Adipocyte (in vitro differentiated cells): ENCODE measurements around the gene ACTN4.

Source experiments
- DNase-seq: peaks from one replicate; pipeline ENCODE4 v3.0.0-alpha.2; 2015; ENCODE audit warnings: low read depth
- H3K27me3 ChIP-seq: replicated peaks from 2 replicates; pipeline ENCODE4 v1.7.0; 2013; ENCODE audit warnings: mild to moderate bottlenecking, low read length, moderate library complexity; ENCODE audit not compliant: control insufficient read depth, insufficient read depth
- H3K36me3 ChIP-seq: 2 replicates; pipeline ENCODE4 v1.7.0; 2013; ENCODE audit warnings: low read length, mild to moderate bottlenecking, moderate library complexity; ENCODE audit not compliant: control insufficient read depth, insufficient read depth, severe bottlenecking
- H3K4me1 ChIP-seq: 2 replicates; pipeline ENCODE4 v1.7.0; 2013; ENCODE audit warnings: mild to moderate bottlenecking, low read length, moderate library complexity; ENCODE audit not compliant: control insufficient read depth, insufficient read depth
- H3K4me3 ChIP-seq: 2 replicates; pipeline ENCODE4 v1.7.0; 2013; ENCODE audit warnings: mild to moderate bottlenecking, low read length, moderate library complexity
- H3K9ac ChIP-seq: 2 replicates; pipeline ENCODE4 v1.7.0; 2013; ENCODE audit warnings: mild to moderate bottlenecking, low read length, moderate library complexity
- H3K9me3 ChIP-seq: 2 replicates; pipeline ENCODE4 v1.7.0; 2013; ENCODE audit warnings: mild to moderate bottlenecking, low read length, moderate library complexity; ENCODE audit not compliant: control insufficient read depth

The ACTN4 gene

DNA sequence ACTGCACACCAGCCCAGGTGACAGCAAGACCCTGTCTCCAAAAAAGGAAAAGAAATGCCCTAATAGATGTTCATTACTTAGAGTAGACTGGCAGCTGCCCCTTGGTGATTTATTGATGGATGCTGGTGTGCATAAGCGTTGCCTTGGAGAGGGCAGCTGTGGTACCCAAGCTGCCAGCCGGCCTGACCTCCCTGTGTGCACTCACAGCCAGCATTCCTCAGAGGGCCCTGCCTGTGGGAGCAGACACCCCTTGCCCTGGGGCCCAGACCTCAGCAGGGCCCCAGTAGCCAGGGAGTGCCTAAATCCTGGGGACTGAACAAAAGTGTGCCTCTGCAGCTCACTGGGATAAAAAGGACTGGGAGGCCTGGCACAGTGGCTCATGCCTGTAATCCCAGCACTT, 7.8 kb upstream of the ACTN4 start:
- H3K9me3 ChIP-seq, result no peaks in the 10 kb centered on the region
- no peaks in the 10 kb centered on the region for H3K27me3 ChIP-seq
- no peak overlapping the region for H3K4me3 ChIP-seq
- no peak for DNase-seq
- no peaks in the 10 kb centered on the region for H3K4me1 ChIP-seq
- peaks cover 18% of the 10 kb centered on the region for H3K36me3 ChIP-seq
- H3K9ac ChIP-seq, result no peak overlapping the region

DNA sequence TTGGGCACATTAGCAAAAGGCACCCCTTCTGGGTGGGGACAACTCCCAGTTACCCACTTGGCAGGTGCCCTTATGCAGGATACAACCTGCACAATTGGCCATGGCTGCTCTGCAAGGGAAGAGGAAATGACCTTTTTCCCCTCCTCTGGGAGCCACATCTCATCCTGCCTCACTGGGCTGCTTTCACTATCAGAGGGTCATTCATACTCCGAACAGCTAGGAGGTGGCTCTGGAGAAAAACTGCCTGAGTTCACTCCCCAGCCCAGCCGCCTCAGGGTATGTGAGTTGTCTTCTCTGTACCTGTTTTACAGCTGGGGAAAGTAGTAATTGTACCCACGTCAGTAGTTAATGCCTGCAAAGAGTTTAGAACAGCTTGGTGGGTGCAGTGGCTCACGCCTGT, 7.1 kb upstream of the ACTN4 start:
- H3K36me3 ChIP-seq, result peaks cover 14% of the 10 kb centered on the region
- no peaks in the 10 kb centered on the region for H3K27me3 ChIP-seq
- H3K4me3 ChIP-seq, result no peak overlapping the region
- no peak overlapping the region for H3K9ac ChIP-seq
- no peaks in the 10 kb centered on the region for H3K9me3 ChIP-seq
- no peaks in the 10 kb centered on the region for H3K4me1 ChIP-seq
- DNase-seq, result no peak

DNA sequence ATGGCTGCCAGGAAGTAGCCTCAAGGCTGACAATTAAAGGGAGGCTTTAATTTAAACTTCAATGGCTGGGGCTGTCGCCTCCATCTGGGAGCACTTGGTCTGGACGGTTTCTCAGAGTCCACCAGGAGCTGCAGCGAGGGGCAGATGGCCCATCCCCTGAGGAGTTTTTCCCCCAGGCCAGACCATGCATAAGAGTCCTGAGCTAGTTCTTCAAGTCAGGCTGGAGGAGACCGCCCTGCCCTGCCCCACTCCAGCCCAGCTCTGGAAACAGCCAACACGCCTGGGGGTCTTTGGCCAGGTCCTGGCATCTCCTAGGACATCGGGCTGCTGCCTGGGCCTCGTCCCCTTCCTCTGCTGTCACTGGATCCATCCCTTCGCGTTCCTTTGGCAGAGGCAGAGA, 5.3 kb upstream of the ACTN4 start:
- DNase-seq, result no peak
- Histone ChIP-seq H3K36me3 (no peaks in the 10 kb centered on the region), H3K4me1 (no peaks in the 10 kb centered on the region), H3K4me3 (no peak overlapping the region), H3K27me3 (no peaks in the 10 kb centered on the region), H3K9me3 (no peaks in the 10 kb centered on the region), H3K9ac (no peak overlapping the region)

DNA sequence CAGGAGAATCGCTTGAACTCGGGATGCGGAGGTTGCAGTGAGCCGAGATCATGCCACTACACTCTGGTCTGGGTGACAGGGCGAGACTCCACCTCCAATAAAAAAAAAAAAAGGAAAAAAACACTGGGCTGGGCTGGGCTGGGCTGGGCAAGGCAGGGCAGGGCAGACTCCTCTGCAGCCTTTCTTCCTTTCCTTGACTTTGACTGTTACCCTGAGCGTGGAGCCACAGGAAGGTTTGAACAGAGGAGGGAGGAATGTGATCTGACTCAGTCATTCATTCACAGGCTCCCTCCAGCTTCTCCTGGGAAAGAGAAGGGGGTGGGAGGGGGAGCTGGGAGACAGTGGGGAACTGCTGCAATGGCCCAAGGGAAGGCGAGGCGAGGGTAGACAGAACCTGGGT, 2.7 kb upstream of the ACTN4 start:
- Histone ChIP-seq H3K36me3 (no peaks in the 10 kb centered on the region), H3K4me3 (no peak overlapping the region), H3K27me3 (no peaks in the 10 kb centered on the region), H3K9ac (no peak overlapping the region), H3K9me3 (no peaks in the 10 kb centered on the region), H3K4me1 (peaks cover 3% of the 10 kb centered on the region)
- no peak for DNase-seq

DNA sequence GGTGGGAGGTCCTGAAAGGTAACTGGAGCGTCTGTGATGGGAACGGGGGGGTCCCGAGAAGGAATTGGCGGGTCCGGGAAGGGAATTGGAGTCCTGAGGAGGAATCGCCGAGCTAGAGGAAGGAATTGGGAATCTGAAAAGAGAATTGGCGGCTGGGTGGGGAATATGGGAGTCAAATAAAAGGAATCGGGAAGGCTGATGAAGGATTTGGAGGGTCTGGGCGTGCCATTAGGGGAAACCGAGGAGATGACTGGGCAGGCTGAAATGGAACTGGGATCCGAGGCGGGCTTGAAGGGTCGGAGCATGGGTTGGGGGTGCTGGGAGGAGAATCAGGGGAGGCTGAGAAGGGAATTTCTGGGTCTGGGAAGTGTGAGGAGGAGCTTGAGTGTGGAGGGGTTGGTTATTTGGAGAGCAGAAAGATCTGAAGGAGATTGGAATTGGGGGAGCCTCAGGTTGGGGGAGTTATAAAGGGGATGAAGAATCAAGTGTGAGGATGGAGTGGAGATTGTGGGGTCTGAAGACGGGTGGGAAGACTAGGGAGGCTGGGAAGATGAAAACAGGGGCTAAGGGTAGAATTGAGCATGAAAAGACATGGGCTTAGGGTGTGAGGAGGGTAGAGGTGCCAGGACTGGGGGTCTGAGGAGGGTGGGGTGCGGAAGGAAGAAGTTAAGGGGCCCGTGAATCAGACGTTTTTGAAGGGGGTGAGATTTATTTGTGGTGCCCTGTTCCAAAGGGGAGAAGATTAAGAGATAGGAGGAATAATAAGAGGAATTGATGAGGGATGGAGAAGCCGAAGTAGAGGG, 718 bp downstream of the ACTN4 start:
- Histone ChIP-seq H3K4me1 (peaks cover 35% of the 10 kb centered on the region), H3K9ac (peak overlapping the region; percentile 100), H3K9me3 (no peaks in the 10 kb centered on the region), H3K36me3 (no peaks in the 10 kb centered on the region), H3K27me3 (no peaks in the 10 kb centered on the region), H3K4me3 (peak overlapping the region; percentile 100)
- DNase-seq, result peak; percentile 55

DNA sequence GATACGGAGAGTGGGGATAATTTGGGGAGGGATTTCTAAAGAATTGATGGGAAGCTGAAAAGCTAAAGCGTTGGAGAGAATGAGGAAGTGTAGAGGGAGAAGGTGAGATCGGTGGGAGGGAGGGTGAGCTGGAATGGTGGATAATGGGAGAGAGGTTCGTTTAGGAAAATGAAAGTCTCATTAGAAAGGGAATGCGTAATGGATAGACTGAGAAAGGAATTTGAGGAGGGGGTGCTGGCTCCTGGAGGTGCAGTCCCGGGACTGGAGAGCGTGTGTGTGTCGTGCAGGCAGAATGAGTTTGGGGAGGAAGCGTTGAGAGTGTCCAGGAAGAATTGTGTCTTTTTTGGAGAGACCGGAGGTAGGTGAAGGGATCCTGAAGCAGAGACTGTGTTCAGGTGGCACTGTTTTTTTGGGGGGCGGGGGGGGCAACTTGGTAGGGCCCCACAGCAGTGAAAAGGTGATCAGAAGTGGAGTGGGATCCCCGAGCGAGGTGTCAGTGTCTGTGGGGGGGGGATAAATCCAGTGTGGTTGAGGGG, 1.4 kb downstream of the ACTN4 start:
- H3K9me3 ChIP-seq, result no peaks in the 10 kb centered on the region
- peak; percentile 41 for DNase-seq
- peak overlapping the region; percentile 100 for H3K9ac ChIP-seq
- H3K27me3 ChIP-seq, result no peaks in the 10 kb centered on the region
- peaks cover 42% of the 10 kb centered on the region for H3K4me1 ChIP-seq
- no peaks in the 10 kb centered on the region for H3K36me3 ChIP-seq
- peak overlapping the region; percentile 100 for H3K4me3 ChIP-seq

DNA sequence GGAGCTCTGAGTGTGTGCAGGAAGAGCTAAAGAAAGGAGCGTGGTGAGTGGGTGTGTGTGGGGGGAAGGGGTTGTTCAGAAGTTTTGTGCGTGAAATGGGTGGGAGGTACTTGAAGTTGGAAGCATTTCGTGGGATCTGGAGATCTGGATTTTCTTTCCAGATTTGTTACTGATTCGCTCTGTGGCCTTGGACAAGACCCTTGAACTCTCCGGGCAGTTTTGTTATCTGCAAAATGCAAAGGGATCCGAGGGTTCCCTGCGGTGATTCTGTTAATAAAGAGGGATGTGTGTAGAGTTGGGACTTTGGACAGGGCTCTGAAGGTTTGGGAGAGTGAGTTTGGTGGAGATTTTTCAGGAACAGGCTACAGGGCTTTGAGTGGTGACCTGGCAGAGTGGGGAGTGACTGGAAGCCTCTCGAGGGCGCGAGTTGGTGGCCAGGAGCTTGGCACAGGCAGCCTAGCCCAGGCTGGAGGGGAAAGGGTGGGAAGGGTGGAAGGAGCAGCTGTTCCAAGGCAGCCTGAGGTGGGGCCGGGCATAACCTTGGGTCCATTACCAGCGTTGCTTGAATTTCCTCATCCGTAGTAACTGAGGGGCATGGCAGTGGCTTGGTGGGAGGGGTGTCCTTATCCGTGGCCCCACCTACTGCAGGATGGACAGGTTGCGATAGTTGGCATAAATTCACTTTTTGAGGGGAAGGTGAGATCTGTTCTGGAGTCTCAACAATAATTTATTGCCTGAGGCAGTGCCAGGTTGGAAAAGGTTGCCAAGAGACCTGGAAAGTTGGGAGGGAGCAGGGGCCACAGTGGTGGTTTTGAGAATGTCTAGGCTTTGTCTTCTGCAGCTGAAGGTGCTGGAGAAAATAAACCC, 2.1 kb downstream of the ACTN4 start:
- Histone ChIP-seq H3K27me3 (no peaks in the 10 kb centered on the region), H3K4me3 (peak overlapping the region; percentile 100), H3K4me1 (peaks cover 49% of the 10 kb centered on the region), H3K9ac (peak overlapping the region; percentile 100), H3K9me3 (no peaks in the 10 kb centered on the region), H3K36me3 (peaks cover 3% of the 10 kb centered on the region)
- peak; percentile 46 for DNase-seq

DNA sequence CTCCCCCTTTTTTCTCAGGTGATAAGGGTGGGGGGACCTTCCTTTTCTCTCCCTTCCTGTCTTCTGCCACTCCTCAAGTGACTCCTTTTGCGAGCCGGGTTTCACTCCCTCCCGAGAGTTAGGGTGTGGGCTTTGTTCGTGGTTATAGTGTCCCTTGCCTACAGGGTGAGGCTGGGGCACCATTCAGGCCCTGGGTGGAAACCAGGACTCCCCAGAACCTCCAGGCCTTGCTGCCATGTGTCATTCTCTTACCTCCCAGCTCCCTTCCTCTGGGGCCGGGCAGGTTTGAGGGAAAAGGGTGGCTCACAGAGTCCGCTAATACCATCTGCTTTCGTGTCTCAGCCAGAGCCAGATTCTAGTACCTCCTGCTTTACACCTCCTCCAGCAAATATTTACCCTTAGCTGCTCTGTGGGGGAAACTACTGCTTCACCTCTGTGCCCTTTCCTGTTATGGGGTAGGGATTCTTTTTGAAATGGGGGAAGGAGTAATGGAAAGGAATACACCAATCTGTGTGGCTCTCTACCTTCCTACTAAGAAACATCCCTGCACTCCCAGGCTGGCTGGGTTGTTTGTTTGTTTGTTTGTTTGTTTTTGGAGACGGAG, 2.8 kb downstream of the ACTN4 start:
- Histone ChIP-seq H3K9me3 (no peaks in the 10 kb centered on the region), H3K4me1 (peaks cover 56% of the 10 kb centered on the region), H3K4me3 (peak overlapping the region; percentile 100), H3K27me3 (no peaks in the 10 kb centered on the region), H3K36me3 (peaks cover 5% of the 10 kb centered on the region), H3K9ac (peak overlapping the region; percentile 100)
- peak; percentile 40 for DNase-seq

DNA sequence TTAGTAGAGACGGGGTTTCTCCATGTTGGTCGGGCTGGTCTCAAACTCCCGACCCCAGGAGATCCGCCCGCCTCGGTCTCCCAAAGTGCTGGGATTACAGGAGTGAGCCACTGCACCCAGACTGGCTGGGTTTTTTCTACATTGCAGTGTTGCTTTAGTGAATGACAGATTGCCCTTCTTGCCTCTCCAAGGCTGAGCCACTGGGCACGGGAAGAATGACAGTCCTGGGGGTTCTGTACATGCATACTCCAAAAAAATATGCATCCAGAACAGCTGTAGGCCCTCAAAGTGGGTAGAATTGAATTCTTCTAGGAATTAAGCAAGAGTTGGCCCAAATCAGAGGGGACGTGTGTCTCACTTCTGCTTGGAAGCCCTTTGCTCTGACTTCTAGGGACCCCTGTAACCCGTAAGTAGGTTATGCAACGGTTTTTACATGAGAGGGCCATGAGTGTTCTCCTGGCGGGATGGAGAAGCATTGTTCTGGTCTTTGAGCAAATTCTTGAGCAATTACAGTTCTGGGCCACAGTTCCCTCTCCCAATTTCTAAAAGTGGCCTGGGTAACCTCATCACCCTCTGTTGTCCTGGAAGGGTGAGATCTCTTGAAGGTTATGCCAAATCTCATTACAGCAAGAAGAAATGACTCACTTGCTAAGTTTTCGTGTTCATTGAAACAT, 3.6 kb downstream of the ACTN4 start:
- peaks cover 64% of the 10 kb centered on the region for H3K4me1 ChIP-seq
- H3K4me3 ChIP-seq, result peak overlapping the region; percentile 100
- H3K36me3 ChIP-seq, result peaks cover 5% of the 10 kb centered on the region
- no peaks in the 10 kb centered on the region for H3K27me3 ChIP-seq
- peak; percentile 73 for DNase-seq
- no peaks in the 10 kb centered on the region for H3K9me3 ChIP-seq
- H3K9ac ChIP-seq, result peak overlapping the region; percentile 100

DNA sequence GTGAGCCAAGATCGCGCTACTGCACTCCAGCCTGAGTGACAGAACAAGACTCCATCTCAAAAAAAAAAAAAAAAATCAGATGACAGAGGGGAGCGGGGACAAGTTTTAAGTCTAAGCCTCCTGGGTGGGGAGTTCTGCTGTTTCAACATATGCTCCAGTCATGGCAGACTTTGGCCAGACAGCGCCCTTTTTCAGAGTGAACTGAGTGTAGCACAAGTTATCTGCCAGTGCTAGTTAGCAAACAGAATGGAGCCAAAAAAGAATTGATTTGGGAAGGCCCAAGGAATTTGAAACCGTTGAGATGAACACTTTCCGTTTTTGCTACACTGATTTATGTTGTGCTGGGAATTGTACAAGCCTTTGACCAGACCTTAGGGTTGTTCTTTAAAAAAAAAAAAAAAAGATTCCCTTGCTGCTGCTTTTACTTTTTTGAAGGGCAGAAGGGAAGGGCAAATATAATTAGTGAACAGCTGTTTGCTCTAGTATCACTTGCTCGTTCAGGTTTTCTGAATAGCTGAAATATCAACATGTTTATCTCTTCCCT, 5.7 kb downstream of the ACTN4 start:
- Histone ChIP-seq H3K4me1 (peaks cover 84% of the 10 kb centered on the region), H3K36me3 (peaks cover 5% of the 10 kb centered on the region)
- peak; percentile 81 for DNase-seq

More for the DNA sequence above, 5.7 kb downstream of the ACTN4 start:
- Histone ChIP-seq H3K9me3 (no peaks in the 10 kb centered on the region), H3K27me3 (no peaks in the 10 kb centered on the region), H3K4me3 (peak overlapping the region; percentile 72), H3K9ac (peak overlapping the region; percentile 83)
